Gastrocnemius medialis (tissue), 4 donors: ENCODE data around the gene GFY. TPM values are rescaled to one million over a fixed set of nuclear protein-coding genes. Genes with fewer than 3 reads are reported as not detected.

Experiments used
- ATAC-seq, 2 donors: fragments of 150-250 bp; one replicate each; pipeline ENCODE4 v1.9.1; 2016
- DNase-seq, 2 donors: peaks; one replicate each; pipeline ENCODE4 v3.0.0-alpha.2; 2019
- H3K27ac ChIP-seq, 4 donors: fragments of 200-600 bp; sonication (generic); 1 replicate in 1 of 4; 2 replicates in 3 of 4; pipeline ENCODE4 v1.5.1; 2016 to 2018; ENCODE audit warnings: mild to moderate bottlenecking in 2 of 4, moderate library complexity in 1 of 4
- H3K27me3 ChIP-seq, 3 donors: fragments of 200-600 bp; sonication (generic) in 2 of 3; 1 replicate in 1 of 3; 2 replicates in 2 of 3; pipeline versions ENCODE4 v1.5.1 to v1.6.0; 2016 to 2019; ENCODE audit warnings: mild to moderate bottlenecking in 1 of 3, moderate library complexity in 1 of 3
- H3K36me3 ChIP-seq, 2 donors: fragments of 200-600 bp; sonication (generic) in 1 of 2; one replicate each; pipeline ENCODE4 v1.5.1; 2017 to 2018
- H3K4me1 ChIP-seq, 2 donors: fragments of 200-600 bp; sonication (generic) in 1 of 2; one replicate each; pipeline ENCODE4 v1.5.1; 2016 to 2017; ENCODE audit warnings: mild to moderate bottlenecking in 2 of 2
- H3K4me3 ChIP-seq, 4 donors: fragments of 200-600 bp; sonication (generic) in 3 of 4; 1 replicate in 1 of 4; 2 replicates in 3 of 4; pipeline ENCODE4 v1.5.1; 2016 to 2019; ENCODE audit warnings: mild to moderate bottlenecking in 2 of 4
- H3K9me3 ChIP-seq, 3 donors: fragments of 200-600 bp; sonication (generic) in 2 of 3; 1 replicate in 1 of 3; 2 replicates in 2 of 3; pipeline ENCODE4 v1.5.1; 2016 to 2019
- POLR2A ChIP-seq, 2 donors: fragments of 450-650 bp; IDR thresholded peaks; one replicate each; pipeline ENCODE4 v1.6.1; 2017; ENCODE audit warnings: antibody characterized with exemption in 2 of 2, mild to moderate bottlenecking in 2 of 2, moderate library complexity in 2 of 2
- in situ Hi-C, 4 donors: fragments of 200-750 bp; cut with MboI; loops; one replicate each; pipeline versions ENCODE4 v1.15.0 to v1.8.0; 2017; ENCODE audit warnings: low sequenced_read_pairs in 4 of 4
- intact Hi-C: fragments of 100-400 bp; cut with DNase I; formaldehyde crosslinking; loops from one replicate; pipeline ENCODE4 v1.15.1; 2023; ENCODE audit warnings: low total_unique reads
- total RNA-seq, 4 donors: library from RNA; depleted of rRNA; stranded (reverse); fragments of >200 nt; gene quantifications; one replicate each; pipeline versions ENCODE4 v1.1.0 to v1.2.3, GENCODE V29; 2016
- TF ChIP-seq, protein P1 (sequence below), 5 experiments: fragments of 450-650 bp in 3 of 5; fragments of 200-600 bp in 2 of 5; sonication (generic) in 2 of 5; IDR thresholded peaks in 4 of 5; conservative IDR thresholded peaks in 1 of 5; 1 replicate in 4 of 5; 2 replicates in 1 of 5; pipeline ENCODE4 v1.5.1; 2016 to 2019; ENCODE audit warnings: antibody characterized with exemption in 5 of 5, mild to moderate bottlenecking in 3 of 5, moderate library complexity in 3 of 5

GFY gene
- total RNA-seq, 4 donors from 2014 or later, result not detected

DNA sequence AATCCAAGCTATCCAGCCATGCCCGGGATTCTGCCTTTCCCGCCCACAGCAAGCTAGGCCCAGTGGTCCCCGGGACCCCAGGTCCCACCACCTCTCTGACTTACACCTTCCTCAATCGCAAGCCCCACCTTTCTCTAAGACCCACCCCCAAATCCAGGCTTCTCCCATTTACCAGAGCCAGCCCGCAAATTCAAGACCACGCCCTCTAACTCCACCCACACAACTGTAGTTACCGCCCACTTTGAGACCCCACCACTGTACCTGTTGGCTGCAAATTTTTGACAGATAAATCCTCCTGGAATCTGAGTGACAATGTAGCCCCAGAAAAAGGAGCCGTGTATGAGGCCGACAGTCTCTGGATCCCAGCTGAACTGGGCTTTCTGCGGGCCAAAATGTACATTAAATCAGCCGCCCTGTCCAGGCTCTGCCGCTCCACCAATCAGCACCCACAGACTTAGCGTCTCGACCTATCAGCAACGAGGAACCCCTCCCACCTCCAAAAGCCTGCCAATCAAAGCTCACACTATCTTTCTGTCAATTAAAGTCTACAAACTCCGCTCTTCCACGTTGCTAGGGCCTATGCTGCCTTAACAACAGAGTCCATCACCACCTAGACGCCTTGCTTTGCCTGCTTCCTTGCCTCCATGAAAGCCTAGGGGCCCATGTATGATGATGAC is 9.9 kb downstream of the GFY start:
- no peaks in the 10 kb centered on the region for H3K36me3 ChIP-seq
- TF ChIP-seq POLR2A (IDR thresholded peaks at IDR 0.05), result no peak
- TF ChIP-seq, protein P1, sequence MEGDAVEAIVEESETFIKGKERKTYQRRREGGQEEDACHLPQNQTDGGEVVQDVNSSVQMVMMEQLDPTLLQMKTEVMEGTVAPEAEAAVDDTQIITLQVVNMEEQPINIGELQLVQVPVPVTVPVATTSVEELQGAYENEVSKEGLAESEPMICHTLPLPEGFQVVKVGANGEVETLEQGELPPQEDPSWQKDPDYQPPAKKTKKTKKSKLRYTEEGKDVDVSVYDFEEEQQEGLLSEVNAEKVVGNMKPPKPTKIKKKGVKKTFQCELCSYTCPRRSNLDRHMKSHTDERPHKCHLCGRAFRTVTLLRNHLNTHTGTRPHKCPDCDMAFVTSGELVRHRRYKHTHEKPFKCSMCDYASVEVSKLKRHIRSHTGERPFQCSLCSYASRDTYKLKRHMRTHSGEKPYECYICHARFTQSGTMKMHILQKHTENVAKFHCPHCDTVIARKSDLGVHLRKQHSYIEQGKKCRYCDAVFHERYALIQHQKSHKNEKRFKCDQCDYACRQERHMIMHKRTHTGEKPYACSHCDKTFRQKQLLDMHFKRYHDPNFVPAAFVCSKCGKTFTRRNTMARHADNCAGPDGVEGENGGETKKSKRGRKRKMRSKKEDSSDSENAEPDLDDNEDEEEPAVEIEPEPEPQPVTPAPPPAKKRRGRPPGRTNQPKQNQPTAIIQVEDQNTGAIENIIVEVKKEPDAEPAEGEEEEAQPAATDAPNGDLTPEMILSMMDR (IDR thresholded peaks at IDR 0.05 in 4 of 5, conservative IDR thresholded peaks at IDR 0.05 in 1 of 5), result no peak
- H3K27me3 ChIP-seq, result peaks cover 85 to 90% (median 89%) of the 10 kb centered on the region in 3 donors
- no peak for DNase-seq
- ATAC-seq, result no peak
- H3K9me3 ChIP-seq, result no peaks in the 10 kb centered on the region
- in situ Hi-C loops, result no loop called here
- no peak overlapping the region for H3K4me3 ChIP-seq
- intact Hi-C loops, result no loop called here
- no peak overlapping the region for H3K27ac ChIP-seq
- no peaks in the 10 kb centered on the region for H3K4me1 ChIP-seq

DNA sequence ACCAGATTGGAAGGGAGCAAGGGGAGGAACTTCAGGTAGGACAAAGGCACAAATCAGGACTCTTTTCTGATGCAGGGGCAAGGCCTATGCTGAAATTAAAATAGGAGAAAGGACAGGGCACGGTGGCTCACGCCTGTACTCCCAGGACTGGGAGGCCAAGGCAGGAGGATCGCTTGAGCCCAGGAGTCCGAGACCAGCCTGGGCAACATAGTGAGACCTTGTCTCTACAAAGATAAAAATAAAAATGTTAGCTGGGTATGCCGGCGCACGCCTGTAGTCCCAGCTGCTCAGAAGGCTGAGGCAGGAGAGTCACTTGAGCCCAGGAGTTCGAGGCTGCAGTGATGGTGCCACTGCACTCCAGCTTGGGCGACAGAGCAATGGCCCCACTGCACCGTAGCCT is 10.5 kb downstream of the GFY start:
- in situ Hi-C loops (no loop called here), intact Hi-C loops (no loop called here)

DNA sequence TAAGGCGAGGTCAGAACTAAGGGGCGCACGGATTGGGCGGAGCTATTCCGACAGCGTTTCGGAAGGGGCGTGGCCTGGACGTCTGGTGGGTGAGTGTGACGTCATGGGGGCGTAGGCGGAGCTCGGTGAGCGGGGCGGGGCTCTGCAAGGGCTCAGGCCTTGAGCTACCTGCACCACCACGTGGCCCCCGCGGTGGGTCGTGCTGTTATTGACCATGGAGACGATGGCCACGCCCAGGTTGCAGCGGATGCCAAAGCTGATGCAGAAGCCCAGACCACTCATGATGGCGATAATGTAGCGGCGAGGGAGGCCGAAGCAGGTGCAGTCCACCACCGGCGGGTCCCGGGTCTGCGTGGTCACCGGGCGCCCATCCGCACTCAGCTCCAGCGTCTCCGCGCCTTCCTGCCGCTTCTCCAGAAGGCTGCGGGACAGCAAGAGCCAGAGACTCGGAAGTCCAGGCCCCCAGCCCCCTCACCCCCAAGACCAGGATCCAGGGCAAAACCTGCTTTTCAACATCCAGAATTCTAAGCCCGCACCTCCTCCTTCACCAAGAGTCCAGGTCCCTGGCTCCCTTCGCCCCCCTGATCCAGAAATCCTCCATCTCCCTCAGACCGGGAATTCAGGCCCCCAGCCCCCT is 11.3 kb downstream of the GFY start:
- ATAC-seq (no peak), DNase-seq (no peak)
- Histone ChIP-seq H3K4me1 (no peaks in the 10 kb centered on the region), H3K4me3 (no peak overlapping the region), H3K36me3 (no peaks in the 10 kb centered on the region), H3K9me3 (no peaks in the 10 kb centered on the region), H3K27me3 (peaks cover 82 to 96% (median 91%) of the 10 kb centered on the region in 3 donors), H3K27ac (no peak overlapping the region)
- no peak for TF ChIP-seq POLR2A (IDR thresholded peaks at IDR 0.05)
- TF ChIP-seq, protein P1 (IDR thresholded peaks at IDR 0.05 in 4 of 5, conservative IDR thresholded peaks at IDR 0.05 in 1 of 5), result no peak
- in situ Hi-C loops (no loop called here), intact Hi-C loops (no loop called here)

More for the DNA sequence above, 10.5 kb downstream of the GFY start:
- TF ChIP-seq, protein P1 (IDR thresholded peaks at IDR 0.05 in 4 of 5, conservative IDR thresholded peaks at IDR 0.05 in 1 of 5), result no peak
- no peak for TF ChIP-seq POLR2A (IDR thresholded peaks at IDR 0.05)
- DNase-seq, result no peak
- no peak overlapping the region for H3K27ac ChIP-seq
- no peaks in the 10 kb centered on the region for H3K9me3 ChIP-seq
- ATAC-seq, result no peak
- H3K36me3 ChIP-seq, result no peaks in the 10 kb centered on the region
- peaks cover 85 to 96% (median 91%) of the 10 kb centered on the region in 3 donors for H3K27me3 ChIP-seq
- no peaks in the 10 kb centered on the region for H3K4me1 ChIP-seq
- H3K4me3 ChIP-seq, result no peak overlapping the region

DNA sequence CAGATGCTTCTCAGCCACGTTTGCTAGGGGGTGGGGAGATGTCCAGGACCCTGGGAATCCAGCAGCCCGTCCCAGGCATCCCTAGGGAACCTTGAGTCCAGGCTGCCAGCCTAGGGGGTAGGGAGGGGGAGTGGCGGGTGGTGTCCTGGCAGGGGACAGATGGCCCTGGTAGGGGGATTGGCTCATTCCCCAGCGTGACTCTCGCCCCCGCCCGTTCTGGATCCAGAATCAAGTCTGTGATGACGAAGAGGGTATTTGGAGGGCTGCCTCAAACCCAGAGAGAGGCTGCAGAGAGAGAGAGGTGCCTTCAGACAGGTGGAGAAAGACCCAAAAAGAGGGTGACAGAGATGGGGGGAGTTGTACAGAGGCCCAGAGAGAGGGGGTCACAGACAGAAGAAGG is 12.0 kb downstream of the GFY start:
- in situ Hi-C loops (no loop called here), intact Hi-C loops (no loop called here)
- Histone ChIP-seq H3K4me3 (no peak overlapping the region), H3K4me1 (no peaks in the 10 kb centered on the region), H3K9me3 (no peaks in the 10 kb centered on the region), H3K27ac (no peak overlapping the region), H3K36me3 (no peaks in the 10 kb centered on the region), H3K27me3 (peaks cover 82 to 96% (median 91%) of the 10 kb centered on the region in 3 donors)
- DNase-seq (no peak), ATAC-seq (no peak)
- TF ChIP-seq POLR2A (IDR thresholded peaks at IDR 0.05), result no peak
- TF ChIP-seq, protein P1 (IDR thresholded peaks at IDR 0.05 in 4 of 5, conservative IDR thresholded peaks at IDR 0.05 in 1 of 5), result no peak
